Tibial nerve (tissue), 4 donors: ENCODE results near the gene GAPDHS.

Experiments used
- CTCF ChIP-seq, 5 experiments: fragments of 200-600 bp in 3 of 5; fragments of 450-650 bp in 2 of 5; sonication (generic) in 3 of 5; IDR thresholded peaks; one replicate each; pipeline ENCODE4 v1.5.1; 2016 to 2019; ENCODE audit warnings: antibody characterized with exemption in 5 of 5, mild to moderate bottlenecking in 3 of 5, moderate library complexity in 2 of 5
- EP300 ChIP-seq, 2 donors: sonication (generic); formaldehyde crosslinking; IDR thresholded peaks; one replicate each; pipeline ENCODE4 v1.6.1; 2017; ENCODE audit warnings: antibody characterized with exemption in 2 of 2, mild to moderate bottlenecking in 1 of 2
- POLR2A ChIP-seq, 2 donors: fragments of 450-650 bp; IDR thresholded peaks; one replicate each; pipeline ENCODE4 v1.6.1; 2017; ENCODE audit warnings: antibody characterized with exemption in 2 of 2, mild to moderate bottlenecking in 2 of 2, moderate library complexity in 2 of 2

- TF ChIP-seq EP300 (IDR thresholded peaks at IDR 0.05), result no peak
- TF ChIP-seq CTCF (IDR thresholded peaks at IDR 0.05), result no peak
- no peak for TF ChIP-seq POLR2A (IDR thresholded peaks at IDR 0.05)
Measured at GRCh38 chr19:35543280-35544109, 10.2 kb downstream of the GAPDHS start.
